Measurements from ENCODE around the gene ST7.

GRCh38 chr7:117092785-117093184, 139.5 kb downstream of the ST7 start:
- TF ChIP-seq YY1 (IDR thresholded peaks at IDR 0.05; ENCODE audit: insufficient read depth, insufficient read length) (no peak), SUZ12 (IDR thresholded peaks at IDR 0.05; ENCODE audit: extremely low read depth, insufficient read depth, insufficient read length) (no peak), ZNF274 (IDR thresholded peaks at IDR 0.05; ENCODE audit: low read depth, low read length) (no peak)
